ENCODE results near the gene COL7A1. TPM values are rescaled to one million over a fixed set of nuclear protein-coding genes. Genes with fewer than 3 reads are reported as not detected.

Gene COL7A1
- total and polyA plus RNA-seq, 7 donors: 1.4 to 15.4 (median 3.0) TPM

GRCh38 chr3:48637305-48637704 lies 42.2 kb upstream of the COL7A1 start:
- intact Hi-C loops (cut with DNase I): no loop called here
- H3K9me3 ChIP-seq: no peaks in the 10 kb centered on the region
- no peaks in the 10 kb centered on the region for H3K27me3 ChIP-seq
- peaks cover 0 to 8% (median 3%) of the 10 kb centered on the region in 4 donors for H3K36me3 ChIP-seq
- no peak for DNase-seq
- H3K27ac ChIP-seq: no peak overlapping the region
- WGBS, 2 donors: 66 to 76% methylated on average over 6 of the region's 6 CpGs
- H3K4me3 ChIP-seq: no peak overlapping the region
- H3K4me1 ChIP-seq: peaks cover 0 to 26% (median 21%) of the 10 kb centered on the region in 4 donors
- TF ChIP-seq EP300 (IDR thresholded peaks at IDR 0.05): no peak
- TF ChIP-seq POLR2A (IDR thresholded peaks at IDR 0.05): no peak
- no peak for TF ChIP-seq CTCF (IDR thresholded peaks at IDR 0.05)
- no peak for TF ChIP-seq POLR2AphosphoS5 (IDR thresholded peaks at IDR 0.05)

GRCh38 chr3:48636149-48636655 lies 41.1 kb upstream of the COL7A1 start:
- no peaks in the 10 kb centered on the region for H3K27me3 ChIP-seq
- no peak for DNase-seq
- WGBS, 2 donors: 45 to 46% methylated on average over 10 of the region's 10 CpGs
- no peaks in the 10 kb centered on the region for H3K9me3 ChIP-seq
- H3K4me3 ChIP-seq: peak overlapping the region; percentile 73 to 86 (median 80)
- no peak for TF ChIP-seq POLR2A (IDR thresholded peaks at IDR 0.05)
- no peak for TF ChIP-seq CTCF (IDR thresholded peaks at IDR 0.05)
- no peak for TF ChIP-seq EP300 (IDR thresholded peaks at IDR 0.05)
- H3K36me3 ChIP-seq: peaks cover 0 to 17% (median 5%) of the 10 kb centered on the region in 4 donors
- peak overlapping the region; percentile 87 to 91 (median 87) for H3K27ac ChIP-seq
- peaks cover 0 to 26% (median 21%) of the 10 kb centered on the region in 4 donors for H3K4me1 ChIP-seq
- intact Hi-C loops (cut with DNase I): no loop called here

GRCh38 chr3:48635222-48636021 lies 40.3 kb upstream of the COL7A1 start, which contains the start of gene SLC26A6:
Gene SLC26A6 (minus strand): TSS chr3:48635461. CDS start chr3:48635393, 68 bp downstream.
- WGBS, 2 donors: 0 to 1% methylated on average over 68 of the region's 68 CpGs
- H3K36me3 ChIP-seq: peaks cover 0 to 17% (median 7%) of the 10 kb centered on the region in 4 donors
- H3K27me3 ChIP-seq: no peaks in the 10 kb centered on the region
- H3K4me3 ChIP-seq: peak within 1 kb of the TSS; percentile 73 to 86 (median 80)
- peak; percentile 98 for DNase-seq
- no peaks in the 10 kb centered on the region for H3K9me3 ChIP-seq
- TF ChIP-seq POLR2A (IDR thresholded peaks at IDR 0.05) (no peak), POLR2AphosphoS5 (IDR thresholded peaks at IDR 0.05) (peak; percentile 57 to 91 (median 76)), CTCF (IDR thresholded peaks at IDR 0.05) (peak; percentile 38 to 58 (median 43))
- intact Hi-C loops (cut with DNase I): loop anchor here (1.0 to 2.0 kb wide), 3 partner anchors 27 to 75 kb away; partner anchors contain the start of gene UQCRC1
- H3K4me1 ChIP-seq: peaks cover 0 to 26% (median 21%) of the 10 kb centered on the region in 4 donors
- H3K27ac ChIP-seq: peak within 1 kb of the TSS; percentile 87 to 91 (median 87)

- Histone ChIP-seq H3K9me3 (no peaks in the 10 kb centered on the region), H3K27ac (peak overlapping the region; percentile 87 to 91 (median 87)), H3K27me3 (no peaks in the 10 kb centered on the region), H3K36me3 (peaks cover 0 to 22% (median 8%) of the 10 kb centered on the region in 4 donors), H3K4me1 (peaks cover 0 to 26% (median 21%) of the 10 kb centered on the region in 4 donors), H3K4me3 (peak overlapping the region; percentile 73 to 86 (median 80))
- 2 to 3% methylated on average over 30 of the region's 30 CpGs for whole genome bisulfite sequencing, 2 donors
- intact Hi-C loops (cut with DNase I): loop anchor here (1.0 to 2.0 kb wide), 3 partner anchors 26 to 74 kb away; partner anchors contain the start of gene UQCRC1
- TF ChIP-seq POLR2A (IDR thresholded peaks at IDR 0.05): no peak
- TF ChIP-seq CTCF (IDR thresholded peaks at IDR 0.05): no peak
- no peak for TF ChIP-seq EP300 (IDR thresholded peaks at IDR 0.05)
- no peak for TF ChIP-seq POLR2AphosphoS5 (IDR thresholded peaks at IDR 0.05)
- peak; percentile 82 for DNase-seq
Observed at GRCh38 chr3:48634661-48635221, 39.6 kb upstream of the COL7A1 start.
